ENCODE data around the gene GNG7. TPM values are rescaled to one million over a fixed set of nuclear protein-coding genes. Genes with fewer than 3 reads are reported as not detected.

The GNG7 gene
- total RNA-seq, 4 donors from 2014 or later = 4.7 to 15.6 (median 9.2) TPM

GRCh38 chr19:2639999-2640398 lies 62.5 kb downstream of the GNG7 start:
- no peaks in the 10 kb centered on the region for H3K9me3 ChIP-seq
- H3K27ac ChIP-seq = peak overlapping the region in 1 of 4 donors; percentile 73
- WGBS, 2 donors (ENCODE audit: low coverage in 1 of 2) = 75% methylated on average over 2 of the region's 2 CpGs; no CpG with 5 or more reads in 1 of the 2 donors
- peaks cover 0 to 4% of the 10 kb centered on the region in 2 donors for H3K36me3 ChIP-seq
- no peak for TF ChIP-seq CTCF (IDR thresholded peaks at IDR 0.05)
- no peak for TF ChIP-seq EP300 (IDR thresholded peaks at IDR 0.05)
- no peak for TF ChIP-seq POLR2AphosphoS5 (IDR thresholded peaks at IDR 0.05)
- TF ChIP-seq POLR2A (IDR thresholded peaks at IDR 0.05) = no peak
- no peak overlapping the region for H3K4me3 ChIP-seq
- ATAC-seq = no peak
- H3K27me3 ChIP-seq = no peaks in the 10 kb centered on the region
- H3K4me1 ChIP-seq = peaks cover 0 to 33% (median 13%) of the 10 kb centered on the region in 3 donors

GRCh38 chr19:2638417-2638940 lies 64.0 kb downstream of the GNG7 start:
- H3K36me3 ChIP-seq = no peaks in the 10 kb centered on the region
- H3K27ac ChIP-seq = peak overlapping the region in 2 of 4 donors; percentile 51 to 73
- no peak for TF ChIP-seq EP300 (IDR thresholded peaks at IDR 0.05)
- no peak for TF ChIP-seq POLR2AphosphoS5 (IDR thresholded peaks at IDR 0.05)
- TF ChIP-seq CTCF (IDR thresholded peaks at IDR 0.05) = no peak
- no peak for TF ChIP-seq POLR2A (IDR thresholded peaks at IDR 0.05)
- no peak overlapping the region for H3K4me3 ChIP-seq
- H3K9me3 ChIP-seq = no peaks in the 10 kb centered on the region
- H3K4me1 ChIP-seq = peaks cover 0 to 33% (median 13%) of the 10 kb centered on the region in 3 donors
- H3K27me3 ChIP-seq = no peaks in the 10 kb centered on the region
- ATAC-seq = no peak
- 23 to 41% methylated on average over 3 of the region's 3 CpGs for WGBS, 2 donors (ENCODE audit: low coverage in 1 of 2)

DNA sequence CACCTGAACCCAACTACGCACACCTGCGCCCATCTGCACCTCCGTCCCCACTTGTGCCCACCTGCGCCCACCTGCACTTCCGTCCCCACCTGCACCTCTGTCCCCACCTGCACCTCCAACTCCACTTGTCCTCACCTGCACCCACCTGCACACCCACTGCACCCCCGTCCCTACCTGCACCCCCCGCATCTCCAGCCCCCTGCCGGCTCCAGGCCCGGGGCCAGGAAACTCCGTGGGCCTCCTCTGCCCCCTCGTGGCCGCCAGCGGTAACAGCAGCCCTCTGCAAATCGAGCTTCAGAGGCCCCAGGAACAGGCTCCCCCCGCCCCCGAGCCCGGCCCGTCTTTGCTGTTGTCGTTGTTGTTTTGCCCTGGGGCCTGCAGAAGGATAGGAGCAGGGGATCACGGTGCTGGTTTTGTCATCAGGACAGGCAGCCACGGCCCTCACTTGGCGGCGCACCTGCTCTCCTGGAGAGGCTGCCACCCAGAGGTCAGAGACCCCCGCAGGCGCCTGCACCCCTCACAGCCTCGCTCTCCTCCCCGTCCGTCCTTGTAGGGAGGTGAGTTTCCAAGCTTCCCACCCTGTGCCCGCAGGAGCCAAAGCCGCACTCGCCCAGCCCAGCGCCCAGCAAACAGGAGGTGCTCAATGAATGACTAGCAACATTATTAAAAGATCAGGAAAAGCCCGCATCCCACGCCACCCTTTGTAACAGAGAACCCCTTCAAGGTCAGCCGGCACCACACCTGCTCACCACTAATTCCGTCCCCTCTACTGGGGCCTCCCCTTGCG lies 65.4 kb downstream of the GNG7 start:
- H3K4me1 ChIP-seq = peaks cover 0 to 33% (median 13%) of the 10 kb centered on the region in 3 donors
- peak; percentile 51 for ATAC-seq
- H3K9me3 ChIP-seq = no peaks in the 10 kb centered on the region
- H3K4me3 ChIP-seq = no peak overlapping the region
- H3K27me3 ChIP-seq = no peaks in the 10 kb centered on the region
- 48 to 70% methylated on average over 2 to 11 of the region's 37 CpGs for WGBS, 2 donors (ENCODE audit: low coverage in 1 of 2)
- no peaks in the 10 kb centered on the region for H3K36me3 ChIP-seq
- H3K27ac ChIP-seq = peak overlapping the region in 1 of 4 donors; percentile 3
- TF ChIP-seq EP300 (IDR thresholded peaks at IDR 0.05) (no peak), CTCF (IDR thresholded peaks at IDR 0.05) (peak in 3 of 4 experiments; percentile 82 to 94 (median 87)), POLR2A (IDR thresholded peaks at IDR 0.05) (no peak)

- H3K4me3 ChIP-seq = no peak overlapping the region
- H3K4me1 ChIP-seq = peaks cover 0 to 33% (median 13%) of the 10 kb centered on the region in 3 donors
- H3K27ac ChIP-seq = no peak overlapping the region
- H3K9me3 ChIP-seq = no peaks in the 10 kb centered on the region
- ATAC-seq = peak; percentile 6
- no peak for TF ChIP-seq CTCF (IDR thresholded peaks at IDR 0.05)
- TF ChIP-seq POLR2A (IDR thresholded peaks at IDR 0.05) = no peak
- no peak for TF ChIP-seq POLR2AphosphoS5 (IDR thresholded peaks at IDR 0.05)
- no peak for TF ChIP-seq EP300 (IDR thresholded peaks at IDR 0.05)
- 44% methylated on average over 1 of the region's 10 CpGs; no CpG with 5 or more reads in 1 of the 2 donors for WGBS, 2 donors (ENCODE audit: low coverage in 1 of 2)
- no peaks in the 10 kb centered on the region for H3K27me3 ChIP-seq
- H3K36me3 ChIP-seq = no peaks in the 10 kb centered on the region
These were observed 66.2 kb downstream of the GNG7 start for GRCh38 chr19:2636141-2636896.
